ENCODE data around the gene PDE4B.

DNA sequence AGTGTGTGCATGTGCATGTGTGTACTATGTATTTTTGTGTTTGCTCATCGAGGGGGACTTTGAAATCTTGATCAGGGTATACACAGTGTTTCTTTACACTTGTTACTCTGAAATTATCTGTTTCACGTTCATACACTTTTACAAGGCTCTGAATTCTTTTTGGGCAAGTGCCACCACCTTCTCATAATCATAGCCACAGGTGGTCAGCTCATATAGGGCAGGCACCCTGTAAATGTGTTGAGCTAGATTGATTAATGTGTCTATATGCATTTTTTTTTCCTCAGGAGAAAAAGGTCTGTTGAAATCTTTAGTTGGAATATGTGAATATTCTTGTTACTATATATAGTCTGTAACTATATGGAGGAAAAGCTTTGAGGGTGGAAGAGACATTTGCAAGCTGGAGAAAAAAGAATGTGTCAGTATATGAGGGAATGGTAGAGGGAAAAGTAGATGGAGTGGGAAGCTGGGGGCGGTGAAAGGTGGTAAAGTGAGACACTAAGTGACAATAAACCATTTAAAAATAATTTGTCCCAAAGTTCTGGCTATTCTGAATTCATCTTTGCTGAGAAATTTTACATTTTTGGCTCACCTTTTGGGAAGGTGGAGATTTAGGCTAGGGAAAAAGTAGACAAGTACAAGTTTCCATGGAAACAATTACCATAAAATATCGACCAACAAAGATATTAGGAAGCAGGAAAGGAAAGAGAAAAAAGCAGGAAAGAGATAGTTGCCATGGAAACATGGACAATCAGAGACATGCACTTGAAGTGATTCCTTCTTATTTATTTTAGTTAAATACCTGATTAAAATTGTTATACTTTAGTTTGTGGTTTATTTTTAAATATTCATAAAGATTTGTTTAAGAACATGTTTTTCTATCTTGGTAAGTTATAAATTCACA is 277.5 kb downstream of the PDE4B start:
- TF ChIP-seq, protein P1, sequence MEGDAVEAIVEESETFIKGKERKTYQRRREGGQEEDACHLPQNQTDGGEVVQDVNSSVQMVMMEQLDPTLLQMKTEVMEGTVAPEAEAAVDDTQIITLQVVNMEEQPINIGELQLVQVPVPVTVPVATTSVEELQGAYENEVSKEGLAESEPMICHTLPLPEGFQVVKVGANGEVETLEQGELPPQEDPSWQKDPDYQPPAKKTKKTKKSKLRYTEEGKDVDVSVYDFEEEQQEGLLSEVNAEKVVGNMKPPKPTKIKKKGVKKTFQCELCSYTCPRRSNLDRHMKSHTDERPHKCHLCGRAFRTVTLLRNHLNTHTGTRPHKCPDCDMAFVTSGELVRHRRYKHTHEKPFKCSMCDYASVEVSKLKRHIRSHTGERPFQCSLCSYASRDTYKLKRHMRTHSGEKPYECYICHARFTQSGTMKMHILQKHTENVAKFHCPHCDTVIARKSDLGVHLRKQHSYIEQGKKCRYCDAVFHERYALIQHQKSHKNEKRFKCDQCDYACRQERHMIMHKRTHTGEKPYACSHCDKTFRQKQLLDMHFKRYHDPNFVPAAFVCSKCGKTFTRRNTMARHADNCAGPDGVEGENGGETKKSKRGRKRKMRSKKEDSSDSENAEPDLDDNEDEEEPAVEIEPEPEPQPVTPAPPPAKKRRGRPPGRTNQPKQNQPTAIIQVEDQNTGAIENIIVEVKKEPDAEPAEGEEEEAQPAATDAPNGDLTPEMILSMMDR (IDR thresholded peaks at IDR 0.05): no peak
- TF ChIP-seq EZH2 (IDR thresholded peaks at IDR 0.05) (no peak), EZH2phosphoT487 (IDR thresholded peaks at IDR 0.05) (no peak)
